Right lobe of liver (tissue), 6 donors: ENCODE data around the gene TGM6. TPM values are rescaled to one million over a fixed set of nuclear protein-coding genes. Genes with fewer than 3 reads are reported as not detected.

Source experiments
- ATAC-seq, 4 donors: fragments of 200-7000 bp; cut with Tn5 transposase; one replicate each; pipeline ENCODE4 v1.9.1; 2020; ENCODE audit warnings: mild to moderate bottlenecking in 4 of 4, moderate library complexity in 4 of 4
- DNase-seq, 3 donors: peaks; one replicate each; pipeline ENCODE4 v3.0.0-alpha.2; 2020
- H3K27ac ChIP-seq, 3 donors: fragments of 200-600 bp; one replicate each; pipeline ENCODE4 v1.8.0; 2022
- H3K27me3 ChIP-seq, 2 donors: fragments of 200-600 bp; one replicate each; pipeline ENCODE4 v1.8.0; 2022
- H3K36me3 ChIP-seq, 4 donors: fragments of 200-600 bp; sonication (generic) in 1 of 4; one replicate each; pipeline versions ENCODE4 v1.5.1 to v1.8.0; 2017 to 2022; ENCODE audit warnings: control low read depth in 1 of 4
- H3K4me1 ChIP-seq, 4 donors: fragments of 200-600 bp; sonication (generic) in 1 of 4; one replicate each; pipeline versions ENCODE4 v1.5.1 to v1.8.0; 2017 to 2022; ENCODE audit warnings: control low read depth in 1 of 4
- H3K4me3 ChIP-seq, 3 donors: fragments of 200-600 bp; one replicate each; pipeline ENCODE4 v1.8.0; 2022
- H3K9me3 ChIP-seq, 4 donors: fragments of 200-600 bp; sonication (generic) in 1 of 4; one replicate each; pipeline versions ENCODE4 v1.5.1 to v1.8.0; 2017 to 2022; ENCODE audit warnings: control low read depth in 1 of 4
- POLR2A ChIP-seq: fragments of 450-650 bp; IDR thresholded peaks from one replicate; pipeline ENCODE4 v1.6.1; 2017; ENCODE audit warnings: antibody characterized with exemption, mild to moderate bottlenecking
- WGBS: methylation state at CpG from one replicate; pipeline ENCODE4 v1.1.6; 2018; ENCODE audit warnings: low coverage, low lambda C conversion rate; ENCODE audit not compliant: insufficient coverage; ENCODE audit errors: missing lambda C conversion rate; 5-methylcytosine and 5-hydroxymethylcytosine counted together
- intact Hi-C, 2 donors: fragments of 100-400 bp; cut with DNase I; formaldehyde crosslinking; loops; one replicate each; pipeline versions ENCODE4 v1.11.2 to v1.14.1; 2022
- total RNA-seq, 6 experiments: library from RNA; depleted of rRNA in 2 of 6; stranded (reverse); fragments of >200 nt in 2 of 6; fragmentation: NEBNext Ultra II Directional in 3 of 6; extraction: Animal tissue kit (Norgen Biotek cat#: 25700) in 3 of 6; gene quantifications; one replicate each; pipeline versions ENCODE4 v1.1.0 to v1.2.4, GENCODE V29; 2016 to 2023
- TF ChIP-seq, protein P1 (sequence below), 4 donors: fragments of 200-600 bp in 3 of 4; fragments of 450-650 bp in 1 of 4; IDR thresholded peaks; one replicate each; pipeline versions ENCODE4 v1.5.1 to v1.8.0; 2016 to 2022; ENCODE audit warnings: antibody characterized with exemption in 4 of 4, mild to moderate bottlenecking in 2 of 4
- donor health status: DM: no; HTN: yes; CAD: no.
- donor health status: DM: no; HTN: no; CAD: no.
- donor health status: DM: no; HTN: no; CAD: no.
- donor health status: DM: no; HTN: yes; CAD: no.
- donor health status: DM: no; HTN: yes; CAD: no.

The TGM6 gene
- total RNA-seq, 6 experiments from 2014 or later: not detected

DNA sequence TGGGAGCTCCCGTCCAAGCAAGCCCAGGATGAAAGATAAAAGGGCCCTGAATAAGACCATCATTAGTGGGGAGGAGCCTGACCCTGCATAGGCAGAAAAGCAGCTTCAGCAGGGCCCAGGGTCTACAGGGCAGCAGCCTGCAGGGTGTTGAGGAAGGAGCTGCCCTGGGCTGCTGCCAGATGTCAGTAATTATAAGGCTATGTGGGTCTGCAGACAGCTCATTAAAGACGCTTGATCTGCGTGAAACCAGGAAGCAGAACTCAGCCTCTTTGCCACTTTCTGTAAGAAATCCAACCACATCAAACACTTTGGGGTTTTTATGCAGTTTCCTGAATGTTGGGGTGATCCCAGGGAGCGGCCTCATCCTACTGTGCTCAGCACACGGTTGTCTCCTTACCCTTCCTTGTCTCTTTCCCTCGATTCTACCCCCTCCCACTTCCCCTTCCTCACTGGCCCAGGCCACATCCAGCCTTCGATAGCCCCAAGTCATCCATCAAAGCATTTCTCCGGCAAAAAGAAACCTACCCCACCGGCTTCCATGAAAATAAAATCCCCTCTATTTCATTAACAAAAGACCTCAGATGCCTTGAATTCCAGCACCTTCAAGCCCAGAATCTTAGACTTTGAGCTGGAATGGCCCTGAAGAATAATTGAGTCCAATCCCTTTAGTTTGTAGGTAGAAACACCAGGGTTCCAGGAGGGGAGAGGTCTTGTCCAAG, 1.0 kb upstream of the TGM6 start:
- intact Hi-C loops: no loop called here
- TF ChIP-seq, protein P1, sequence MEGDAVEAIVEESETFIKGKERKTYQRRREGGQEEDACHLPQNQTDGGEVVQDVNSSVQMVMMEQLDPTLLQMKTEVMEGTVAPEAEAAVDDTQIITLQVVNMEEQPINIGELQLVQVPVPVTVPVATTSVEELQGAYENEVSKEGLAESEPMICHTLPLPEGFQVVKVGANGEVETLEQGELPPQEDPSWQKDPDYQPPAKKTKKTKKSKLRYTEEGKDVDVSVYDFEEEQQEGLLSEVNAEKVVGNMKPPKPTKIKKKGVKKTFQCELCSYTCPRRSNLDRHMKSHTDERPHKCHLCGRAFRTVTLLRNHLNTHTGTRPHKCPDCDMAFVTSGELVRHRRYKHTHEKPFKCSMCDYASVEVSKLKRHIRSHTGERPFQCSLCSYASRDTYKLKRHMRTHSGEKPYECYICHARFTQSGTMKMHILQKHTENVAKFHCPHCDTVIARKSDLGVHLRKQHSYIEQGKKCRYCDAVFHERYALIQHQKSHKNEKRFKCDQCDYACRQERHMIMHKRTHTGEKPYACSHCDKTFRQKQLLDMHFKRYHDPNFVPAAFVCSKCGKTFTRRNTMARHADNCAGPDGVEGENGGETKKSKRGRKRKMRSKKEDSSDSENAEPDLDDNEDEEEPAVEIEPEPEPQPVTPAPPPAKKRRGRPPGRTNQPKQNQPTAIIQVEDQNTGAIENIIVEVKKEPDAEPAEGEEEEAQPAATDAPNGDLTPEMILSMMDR (IDR thresholded peaks at IDR 0.05): no peak
- no peak for TF ChIP-seq POLR2A
- no peak for ATAC-seq
- Histone ChIP-seq H3K9me3 (no peaks in the 10 kb centered on the region), H3K36me3 (no peaks in the 10 kb centered on the region), H3K4me1 (no peaks in the 10 kb centered on the region), H3K4me3 (no peak overlapping the region), H3K27ac (no peak overlapping the region), H3K27me3 (no peaks in the 10 kb centered on the region)
- no peak for DNase-seq
- WGBS: 41% methylated on average over 7 of the region's 9 CpGs

GRCh38 chr20:2381303-2381702, 602 bp downstream of the TGM6 start:
- intact Hi-C loops: no loop called here
- 78% methylated on average over 3 of the region's 7 CpGs for WGBS

DNA sequence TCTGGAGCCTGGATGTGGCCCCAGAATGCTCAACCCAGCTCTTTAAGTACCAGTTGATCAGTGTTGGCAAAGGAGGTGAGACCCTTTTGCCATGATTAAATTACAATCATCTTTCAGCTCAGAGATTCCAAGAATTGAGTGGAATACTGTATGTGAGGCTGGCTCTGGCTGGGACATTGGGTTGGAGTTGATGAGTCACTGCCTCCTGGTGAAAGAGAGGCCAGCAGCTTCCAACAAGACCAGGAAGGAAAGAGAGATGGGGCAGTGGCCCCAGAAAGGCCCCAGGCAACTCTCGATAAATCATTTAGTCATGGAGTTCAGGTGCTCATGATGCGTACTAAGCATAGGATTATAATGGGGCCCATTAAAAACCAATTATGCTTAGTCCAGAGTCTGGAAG, 2.1 kb downstream of the TGM6 start:
- Histone ChIP-seq H3K4me1 (no peaks in the 10 kb centered on the region), H3K36me3 (no peaks in the 10 kb centered on the region), H3K27me3 (no peaks in the 10 kb centered on the region), H3K9me3 (no peaks in the 10 kb centered on the region), H3K4me3 (no peak overlapping the region), H3K27ac (no peak overlapping the region)
- no peak for ATAC-seq
- WGBS: 100% methylated on average over 2 of the region's 2 CpGs
- TF ChIP-seq POLR2A: no peak
- TF ChIP-seq, protein P1 (IDR thresholded peaks at IDR 0.05): no peak
- intact Hi-C loops: no loop called here
- DNase-seq: no peak

More at GRCh38 chr20:2381303-2381702, 602 bp downstream of the TGM6 start:
- no peaks in the 10 kb centered on the region for H3K36me3 ChIP-seq
- no peaks in the 10 kb centered on the region for H3K27me3 ChIP-seq
- H3K9me3 ChIP-seq: no peaks in the 10 kb centered on the region
- no peak for TF ChIP-seq POLR2A
- TF ChIP-seq, protein P1 (IDR thresholded peaks at IDR 0.05): no peak
- ATAC-seq (no peak), DNase-seq (no peak)
- no peak overlapping the region for H3K27ac ChIP-seq
- H3K4me1 ChIP-seq: no peaks in the 10 kb centered on the region
- no peak overlapping the region for H3K4me3 ChIP-seq

- no peaks in the 10 kb centered on the region for H3K27me3 ChIP-seq
- TF ChIP-seq, protein P1 (IDR thresholded peaks at IDR 0.05): no peak
- no peak for TF ChIP-seq POLR2A
- H3K9me3 ChIP-seq: no peaks in the 10 kb centered on the region
- WGBS: 30% methylated on average over 3 of the region's 5 CpGs
- H3K27ac ChIP-seq: no peak overlapping the region
- ATAC-seq: no peak
- intact Hi-C loops: no loop called here
- no peaks in the 10 kb centered on the region for H3K4me1 ChIP-seq
- no peak overlapping the region for H3K4me3 ChIP-seq
- no peak for DNase-seq
- H3K36me3 ChIP-seq: no peaks in the 10 kb centered on the region
Observed at GRCh38 chr20:2385026-2385425, 4.3 kb downstream of the TGM6 start.
